GM18502 (cell line): Measurements from ENCODE around the gene RNU7-1.

Source experiments
- ATAC-seq: cut with Tn5 transposase; IDR thresholded peaks from one replicate; pipeline ENCODE4 v1.9.1; 2021; ENCODE audit warnings: mild to moderate bottlenecking; ENCODE audit not compliant: unreplicated experiment, poor library complexity

RNU7-1 gene

GRCh38 chr12:6981152-6982052 is 37.8 kb downstream of the RNU7-1 start:
- no peak for ATAC-seq

GRCh38 chr12:6982532-6982931 is 38.9 kb downstream of the RNU7-1 start:
- ATAC-seq, result no peak

DNA sequence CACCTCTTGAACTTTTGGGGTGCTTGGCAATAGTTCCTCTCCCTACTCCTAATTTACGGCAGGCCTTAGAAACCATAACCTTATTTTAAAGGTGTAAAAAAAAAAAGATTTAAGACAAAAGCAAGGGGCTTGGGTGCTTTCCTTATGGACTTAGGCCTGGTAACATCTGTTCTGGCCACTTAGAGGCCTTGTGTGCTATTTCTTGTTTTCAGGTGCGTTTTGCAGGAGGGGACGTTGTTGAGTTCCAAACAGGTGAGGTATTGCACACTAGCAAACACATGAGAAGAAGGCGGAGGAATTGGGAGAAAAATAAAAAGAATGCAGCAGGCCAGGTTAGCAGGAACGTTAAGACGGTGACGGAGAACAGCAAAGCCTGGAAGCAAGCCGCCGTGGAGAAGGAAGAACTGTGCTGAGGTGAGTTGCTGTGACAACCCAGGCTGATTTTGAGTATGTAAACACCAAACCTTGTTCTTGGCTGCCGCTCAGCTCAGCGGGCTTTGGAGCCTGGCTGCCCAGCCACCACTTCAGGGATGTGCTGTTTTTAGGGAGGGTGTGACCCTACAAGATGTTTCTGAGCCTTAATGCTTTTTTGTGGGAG is 44.4 kb downstream of the RNU7-1 start:
- no peak for ATAC-seq
